ENCODE results near the gene EPN2.
"Not testable (repeated sequence)": the region's sequence is repeated elsewhere in the genome, so short reads cannot be mapped to it uniquely, and the experiment has no call there.

EPN2 gene

GRCh38 chr17:19236351-19237138, 621 bp upstream of the EPN2 start:
- not testable (repeated sequence) for H3K4me2 ChIP-seq (ENCODE audit: low read depth, low read length, poor library complexity, severe bottlenecking); H3K27ac ChIP-seq (ENCODE audit: low read depth, low read length); H3K9me2 ChIP-seq (replicated peaks; ENCODE audit: insufficient read depth, low read length); H3F3A ChIP-seq (ENCODE audit: insufficient read depth); H3K79me2 ChIP-seq (ENCODE audit: insufficient read depth, low read length); H3K9ac ChIP-seq (ENCODE audit: low read length); H4K20me1 ChIP-seq (ENCODE audit: low read depth, low read length); H3K9me3 ChIP-seq (ENCODE audit: insufficient read depth, low read length); H2AFZ ChIP-seq (ENCODE audit: low read depth, low read length, severe bottlenecking); H3K4me3 ChIP-seq (ENCODE audit: insufficient read depth, low read length, poor library complexity, severe bottlenecking); H3K36me3 ChIP-seq (ENCODE audit: low read length); H3K27me3 ChIP-seq (ENCODE audit: low read length)

GRCh38 chr17:19237389-19238166, 412 bp downstream of the EPN2 start:
- Histone ChIP-seq H3K9ac (ENCODE audit: low read length) (peak overlapping the region; percentile 29; the same call in 1 of the 2 replicates), H3K9me3 (ENCODE audit: insufficient read depth, low read length) (no peaks in the 10 kb centered on the region), H3K9me2 (replicated peaks; ENCODE audit: insufficient read depth, low read length) (no peaks in the 10 kb centered on the region), H2AFZ (ENCODE audit: low read depth, low read length, severe bottlenecking) (no peak overlapping the region), H3K27ac (ENCODE audit: low read depth, low read length) (no peak overlapping the region), H3K4me3 (ENCODE audit: insufficient read depth, low read length, poor library complexity, severe bottlenecking) (peak overlapping the region; percentile 42), H4K20me1 (ENCODE audit: low read depth, low read length) (no peaks in the 10 kb centered on the region), H3K4me2 (ENCODE audit: low read depth, low read length, poor library complexity, severe bottlenecking) (peak overlapping the region; percentile 48), H3K36me3 (ENCODE audit: low read length) (no peaks in the 10 kb centered on the region), H3F3A (ENCODE audit: insufficient read depth) (no peaks in the 10 kb centered on the region), H3K27me3 (ENCODE audit: low read length) (peaks cover 4% of the 10 kb centered on the region; the same call in 1 of the 2 replicates), H3K79me2 (ENCODE audit: insufficient read depth, low read length) (no peaks in the 10 kb centered on the region)
- TF ChIP-seq CTCF (IDR thresholded peaks at IDR 0.05; ENCODE audit: insufficient read depth, low read length, poor library complexity, severe bottlenecking) (no peak), EZH2phosphoT487 (conservative IDR thresholded peaks at IDR 0.05; ENCODE audit: low read length) (no peak)

- Histone ChIP-seq H3F3A (ENCODE audit: insufficient read depth) (no peaks in the 10 kb centered on the region), H2AFZ (ENCODE audit: low read depth, low read length, severe bottlenecking) (no peak overlapping the region), H4K20me1 (ENCODE audit: low read depth, low read length) (no peaks in the 10 kb centered on the region), H3K4me2 (ENCODE audit: low read depth, low read length, poor library complexity, severe bottlenecking) (no peak overlapping the region), H3K36me3 (ENCODE audit: low read length) (no peaks in the 10 kb centered on the region), H3K4me3 (ENCODE audit: insufficient read depth, low read length, poor library complexity, severe bottlenecking) (no peak overlapping the region), H3K9me2 (replicated peaks; ENCODE audit: insufficient read depth, low read length) (no peaks in the 10 kb centered on the region), H3K79me2 (ENCODE audit: insufficient read depth, low read length) (no peaks in the 10 kb centered on the region), H3K9me3 (ENCODE audit: insufficient read depth, low read length) (no peaks in the 10 kb centered on the region), H3K27ac (ENCODE audit: low read depth, low read length) (no peak overlapping the region), H3K9ac (ENCODE audit: low read length) (no peak overlapping the region), H3K27me3 (ENCODE audit: low read length) (peaks cover 4% of the 10 kb centered on the region; the same call in 1 of the 2 replicates)
- TF ChIP-seq EZH2phosphoT487 (conservative IDR thresholded peaks at IDR 0.05; ENCODE audit: low read length), result no peak
- no peak for TF ChIP-seq CTCF (IDR thresholded peaks at IDR 0.05; ENCODE audit: insufficient read depth, low read length, poor library complexity, severe bottlenecking)
Observed at GRCh38 chr17:19238167-19238505, 970 bp downstream of the EPN2 start.

GRCh38 chr17:19239544-19239943, 2.4 kb downstream of the EPN2 start:
- Histone ChIP-seq H3F3A (ENCODE audit: insufficient read depth) (no peaks in the 10 kb centered on the region), H4K20me1 (ENCODE audit: low read depth, low read length) (no peaks in the 10 kb centered on the region), H3K79me2 (ENCODE audit: insufficient read depth, low read length) (no peaks in the 10 kb centered on the region), H3K27ac (ENCODE audit: low read depth, low read length) (no peak overlapping the region), H2AFZ (ENCODE audit: low read depth, low read length, severe bottlenecking) (no peak overlapping the region), H3K9ac (ENCODE audit: low read length) (no peak overlapping the region), H3K9me3 (ENCODE audit: insufficient read depth, low read length) (no peaks in the 10 kb centered on the region), H3K4me3 (ENCODE audit: insufficient read depth, low read length, poor library complexity, severe bottlenecking) (no peak overlapping the region), H3K4me2 (ENCODE audit: low read depth, low read length, poor library complexity, severe bottlenecking) (no peak overlapping the region), H3K27me3 (ENCODE audit: low read length) (peaks cover 4% of the 10 kb centered on the region; the same call in 1 of the 2 replicates), H3K36me3 (ENCODE audit: low read length) (no peaks in the 10 kb centered on the region), H3K9me2 (replicated peaks; ENCODE audit: insufficient read depth, low read length) (no peaks in the 10 kb centered on the region)
- no peak for TF ChIP-seq CTCF (IDR thresholded peaks at IDR 0.05; ENCODE audit: insufficient read depth, low read length, poor library complexity, severe bottlenecking)

Data from SU-DHL-6 (cell line).